ENCODE results near the gene CEP95.

GRCh38 chr17:64498308-64499203 lies 8.2 kb upstream of the CEP95 start:
- TF ChIP-seq POLR2A (IDR thresholded peaks at IDR 0.05; ENCODE audit: low read depth, low read length) (peak; percentile 90), POLR2AphosphoS5 (IDR thresholded peaks at IDR 0.05; ENCODE audit: low read depth, low read length) (peak; percentile 83), POU2F2 (IDR thresholded peaks at IDR 0.05; ENCODE audit: low read depth, low read length) (no peak), PAX5 (IDR thresholded peaks at IDR 0.05; ENCODE audit: insufficient read depth, low read length, severe bottlenecking) (no peak), SPI1 (IDR thresholded peaks at IDR 0.05; ENCODE audit: low read depth, low read length) (no peak)
